GM12878 (cell line): ENCODE measurements around the gene PMM1. TPM values are rescaled to one million over a fixed set of nuclear protein-coding genes. Genes with fewer than 3 reads are reported as not detected.
A peak's percentile ranks its signal among the peaks of the same experiment; 100 is the strongest.

ENCODE experiments used
- CHD4 ChIP-seq: fragments of 200-600 bp; sonication (generic); IDR thresholded peaks from 2 replicates; pipeline ENCODE4 v1.6.1; 2016; ENCODE audit warnings: mild to moderate bottlenecking
- EP300 ChIP-seq, 2 experiments: fragments of 150-350 bp in 1 of 2; IDR thresholded peaks; 2 replicates each; pipeline ENCODE4 v1.6.1; 2011 to 2012; ENCODE audit warnings: low read depth in 2 of 2, low read length in 2 of 2, borderline replicate concordance in 1 of 2, improper control_type of control experiment in 1 of 2, inconsistent platforms in 1 of 2; ENCODE audit not compliant: control insufficient read depth in 1 of 2
- ESRRA ChIP-seq: IDR thresholded peaks from 2 replicates; pipeline ENCODE4 v1.6.1; 2012; ENCODE audit warnings: mild to moderate bottlenecking, low read length, improper control_type of control experiment
- FOS ChIP-seq: IDR thresholded peaks from 3 replicates; pipeline ENCODE4 v1.6.1; 2011; ENCODE audit warnings: borderline replicate concordance; ENCODE audit not compliant: insufficient read length; ENCODE audit errors: extremely low read depth
- LARP7 ChIP-seq: fragments of 450-650 bp; IDR thresholded peaks from 2 replicates; pipeline ENCODE4 v1.6.1; 2017; ENCODE audit warnings: mild to moderate bottlenecking
- NBN ChIP-seq: fragments of 450-650 bp; IDR thresholded peaks from 2 replicates; pipeline ENCODE4 v1.6.1; 2016
- NR2F1 ChIP-seq: fragments of 450-650 bp; conservative IDR thresholded peaks from 2 replicates; pipeline ENCODE4 v1.6.1; 2017; ENCODE audit warnings: mild to moderate bottlenecking
- PAX5 ChIP-seq: IDR thresholded peaks from 2 replicates; pipeline ENCODE4 v1.6.1; 2011; ENCODE audit warnings: low read depth, low read length, borderline replicate concordance
- PKNOX1 ChIP-seq: fragments of 450-650 bp; IDR thresholded peaks from 2 replicates; pipeline ENCODE4 v1.6.1; 2016; ENCODE audit warnings: mild to moderate bottlenecking
- RAD21 ChIP-seq: IDR thresholded peaks from 2 replicates; pipeline ENCODE4 v1.6.1; 2011; ENCODE audit warnings: mild to moderate bottlenecking, low read depth, low read length, moderate library complexity; ENCODE audit not compliant: insufficient read depth
- RB1 ChIP-seq: fragments of 450-650 bp; formaldehyde crosslinking; IDR thresholded peaks from 2 replicates; pipeline ENCODE4 v1.6.1; 2017; ENCODE audit warnings: mild to moderate bottlenecking, borderline replicate concordance
- RCOR1 ChIP-seq: conservative IDR thresholded peaks from 2 replicates; pipeline ENCODE4 v1.6.1; 2012; ENCODE audit warnings: low read depth, low read length, improper control_type of control experiment
- REST ChIP-seq: IDR thresholded peaks from 2 replicates; pipeline ENCODE4 v1.6.1; 2012; ENCODE audit warnings: mild to moderate bottlenecking, low read depth, low read length
- YY1 ChIP-seq: IDR thresholded peaks from 2 replicates; pipeline ENCODE4 v1.6.1; 2011; ENCODE audit warnings: low read depth, mild to moderate bottlenecking, low read length
- ZZZ3 ChIP-seq: IDR thresholded peaks from 2 replicates; pipeline ENCODE4 v1.6.1; 2011; ENCODE audit warnings: low read depth; ENCODE audit not compliant: control insufficient read depth, insufficient read length
- polyA plus RNA-seq, 11 experiments: library from polyadenylated mRNA; depleted of rRNA in 4 of 11; unstranded in 6 of 11; stranded (reverse) in 5 of 11; fragments of >200 nt; fragmentation: Nextera tagmentation in 4 of 11; fragmentation: Illumina TruSeq in 1 of 11; extraction: Ambion mirVana in 4 of 11; extraction: Trizol in 1 of 11; gene quantifications; 1 replicate in 1 of 11; 2 replicates in 10 of 11; pipeline versions ENCODE4 v1.2.1 to v1.2.3, GENCODE V29; 2011 to 2016; ENCODE audit warnings: inconsistent platforms in 2 of 11, missing spikeins in 2 of 11, low read depth in 1 of 11
- total RNA-seq, 4 experiments: library from RNA; depleted of rRNA in 3 of 4; stranded (reverse); fragments of >200 nt in 3 of 4; fragmentation: Illumina TruSeq in 1 of 4; extraction: Trizol in 1 of 4; gene quantifications; 2 replicates each; pipeline versions ENCODE4 v1.2.1 to v1.2.3, GENCODE V29; 2013 to 2021
- TF ChIP-seq, protein P1 (sequence below): fragments of 150-350 bp; IDR thresholded peaks from 2 replicates; pipeline ENCODE4 v1.6.1; 2014; ENCODE audit warnings: mild to moderate bottlenecking, low read depth, low read length
- TF ChIP-seq, protein P2 (sequence below): IDR thresholded peaks from 2 replicates; pipeline ENCODE4 v1.6.1; 2011; ENCODE audit warnings: low read depth, low read length, improper control_type of control experiment, borderline replicate concordance
- TF ChIP-seq, protein P3 (sequence below): IDR thresholded peaks from 2 replicates; pipeline ENCODE4 v1.6.1; 2011; ENCODE audit warnings: borderline replicate concordance, low read depth, mild to moderate bottlenecking, moderate library complexity, low read length; ENCODE audit not compliant: insufficient read depth, poor library complexity, severe bottlenecking

Gene PMM1
- total and polyA plus RNA-seq, 10 of the 15 experiments (the other 5 are each of a cell fraction or from before 2014, with no cell fraction given): 8.2 to 32.2 (median 16.9) TPM

- TF ChIP-seq, protein P1, sequence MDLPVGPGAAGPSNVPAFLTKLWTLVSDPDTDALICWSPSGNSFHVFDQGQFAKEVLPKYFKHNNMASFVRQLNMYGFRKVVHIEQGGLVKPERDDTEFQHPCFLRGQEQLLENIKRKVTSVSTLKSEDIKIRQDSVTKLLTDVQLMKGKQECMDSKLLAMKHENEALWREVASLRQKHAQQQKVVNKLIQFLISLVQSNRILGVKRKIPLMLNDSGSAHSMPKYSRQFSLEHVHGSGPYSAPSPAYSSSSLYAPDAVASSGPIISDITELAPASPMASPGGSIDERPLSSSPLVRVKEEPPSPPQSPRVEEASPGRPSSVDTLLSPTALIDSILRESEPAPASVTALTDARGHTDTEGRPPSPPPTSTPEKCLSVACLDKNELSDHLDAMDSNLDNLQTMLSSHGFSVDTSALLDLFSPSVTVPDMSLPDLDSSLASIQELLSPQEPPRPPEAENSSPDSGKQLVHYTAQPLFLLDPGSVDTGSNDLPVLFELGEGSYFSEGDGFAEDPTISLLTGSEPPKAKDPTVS: no peak
- no peak for TF ChIP-seq PKNOX1
- TF ChIP-seq LARP7: peak; percentile 84
- no peak for TF ChIP-seq ESRRA
- TF ChIP-seq REST: no peak
- TF ChIP-seq ZZZ3: no peak
- peak; percentile 28; the same call in 1 of the 2 replicates for TF ChIP-seq RAD21
- no peak for TF ChIP-seq RB1
- no peak for TF ChIP-seq CHD4
- TF ChIP-seq, protein P2, sequence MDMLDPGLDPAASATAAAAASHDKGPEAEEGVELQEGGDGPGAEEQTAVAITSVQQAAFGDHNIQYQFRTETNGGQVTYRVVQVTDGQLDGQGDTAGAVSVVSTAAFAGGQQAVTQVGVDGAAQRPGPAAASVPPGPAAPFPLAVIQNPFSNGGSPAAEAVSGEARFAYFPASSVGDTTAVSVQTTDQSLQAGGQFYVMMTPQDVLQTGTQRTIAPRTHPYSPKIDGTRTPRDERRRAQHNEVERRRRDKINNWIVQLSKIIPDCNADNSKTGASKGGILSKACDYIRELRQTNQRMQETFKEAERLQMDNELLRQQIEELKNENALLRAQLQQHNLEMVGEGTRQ: 0 out of 2 replicates have a peak, but pooled peaks have one; percentile 7
- TF ChIP-seq FOS: no peak
- TF ChIP-seq YY1: peak; percentile 71; the same call in 1 of the 2 replicates
- TF ChIP-seq EP300 (IDR thresholded peaks at IDR 0.05; ENCODE audit: borderline replicate concordance in 1 of 2, control insufficient read depth in 1 of 2, low read depth in 2 of 2, low read length in 2 of 2): no peak
- TF ChIP-seq, protein P3, sequence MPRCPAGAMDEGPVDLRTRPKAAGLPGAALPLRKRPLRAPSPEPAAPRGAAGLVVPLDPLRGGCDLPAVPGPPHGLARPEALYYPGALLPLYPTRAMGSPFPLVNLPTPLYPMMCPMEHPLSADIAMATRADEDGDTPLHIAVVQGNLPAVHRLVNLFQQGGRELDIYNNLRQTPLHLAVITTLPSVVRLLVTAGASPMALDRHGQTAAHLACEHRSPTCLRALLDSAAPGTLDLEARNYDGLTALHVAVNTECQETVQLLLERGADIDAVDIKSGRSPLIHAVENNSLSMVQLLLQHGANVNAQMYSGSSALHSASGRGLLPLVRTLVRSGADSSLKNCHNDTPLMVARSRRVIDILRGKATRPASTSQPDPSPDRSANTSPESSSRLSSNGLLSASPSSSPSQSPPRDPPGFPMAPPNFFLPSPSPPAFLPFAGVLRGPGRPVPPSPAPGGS: no peak
- TF ChIP-seq NBN: no peak
- TF ChIP-seq RCOR1: no peak
- no peak for TF ChIP-seq NR2F1
- TF ChIP-seq PAX5: no peak
These were observed 45.6 kb downstream of the PMM1 start, which contains the start of gene POLR3H (continued) for GRCh38 chr22:41543854-41544670.
